RCC 7860 (cell line): ENCODE results near the gene TMEM214.
"Not testable (repeated sequence)": the region's sequence is repeated elsewhere in the genome, so short reads cannot be mapped to it uniquely, and the experiment has no call there.

Experiments used
- DNase-seq: peaks from one replicate; pipeline ENCODE4 v3.0.0-alpha.2; 2015; ENCODE audit warnings: low spot score
- FAIRE-seq: peaks from 2 replicates; lab custom pipeline; 2012; peaks lifted over from hg19 to GRCh38; lab: Jason Lieb, UNC

TMEM214 gene

GRCh38 chr2:27065128-27065527 lies 32.4 kb downstream of the TMEM214 start:
- FAIRE-seq (no peak), DNase-seq (no peak)

- DNase-seq: no peak
- no peak for FAIRE-seq
These were observed 34.6 kb downstream of the TMEM214 start for GRCh38 chr2:27067385-27067784.

- DNase-seq (no peak), FAIRE-seq (no peak)
These were observed 36.7 kb downstream of the TMEM214 start for GRCh38 chr2:27069436-27069835.

GRCh38 chr2:27069961-27070618 lies 37.3 kb downstream of the TMEM214 start:
- no peak for FAIRE-seq
- no peak for DNase-seq

- FAIRE-seq (no peak), DNase-seq (no peak)
These were observed 38.0 kb downstream of the TMEM214 start for GRCh38 chr2:27070653-27071276.

GRCh38 chr2:27071277-27071989 lies 38.7 kb downstream of the TMEM214 start, which contains the start of gene OST4:
TSS of gene OST4 (minus strand) at chr2:27071654.
- DNase-seq: peak; percentile 73
- no peak for FAIRE-seq

GRCh38 chr2:27071990-27072830 lies 39.4 kb downstream of the TMEM214 start:
- DNase-seq: no peak
- no peak for FAIRE-seq

- no peak for FAIRE-seq
- no peak for DNase-seq
These were observed 40.2 kb downstream of the TMEM214 start for GRCh38 chr2:27072920-27073319.

- FAIRE-seq: no peak
- no peak for DNase-seq
These were observed 41.0 kb downstream of the TMEM214 start for GRCh38 chr2:27073782-27074181.

- DNase-seq (no peak), FAIRE-seq (no peak)
These were observed 42.2 kb downstream of the TMEM214 start for GRCh38 chr2:27074738-27075565.

GRCh38 chr2:27075566-27075871 lies 42.8 kb downstream of the TMEM214 start:
- not testable (repeated sequence) for FAIRE-seq, DNase-seq

- FAIRE-seq: no peak
- DNase-seq: no peak
These were observed 43.6 kb downstream of the TMEM214 start for GRCh38 chr2:27076323-27076722.

- FAIRE-seq: no peak
- DNase-seq: no peak
These were observed 44.5 kb downstream of the TMEM214 start for GRCh38 chr2:27077231-27077630.

- DNase-seq: no peak
- no peak for FAIRE-seq
These were observed 45.8 kb downstream of the TMEM214 start, which contains the start of gene EMILIN1 for GRCh38 chr2:27078267-27079194. TSS of gene EMILIN1 (plus strand) at chr2:27078615. CDS start at chr2:27079066, 451 bp downstream.

- DNase-seq: no peak
- no peak for FAIRE-seq
These were observed 46.7 kb downstream of the TMEM214 start for GRCh38 chr2:27079233-27080139.

GRCh38 chr2:27080140-27080469 lies 47.3 kb downstream of the TMEM214 start:
- FAIRE-seq (no peak), DNase-seq (no peak)

GRCh38 chr2:27080603-27080936 lies 47.8 kb downstream of the TMEM214 start:
- DNase-seq (no peak), FAIRE-seq (no peak)

- DNase-seq (no peak), FAIRE-seq (no peak)
These were observed 49.4 kb downstream of the TMEM214 start for GRCh38 chr2:27081984-27082772.
